GM23248 (cell line): ENCODE measurements around the gene SLC2A9. TPM values are rescaled to one million over a fixed set of nuclear protein-coding genes. Genes with fewer than 3 reads are reported as not detected.

Experiments
- DNase-seq: peaks from one replicate; pipeline ENCODE4 v3.0.0-alpha.2; 2015
- H2AFZ ChIP-seq: fragments of 200-600 bp; sonication (generic); 2 replicates; pipeline ENCODE4 v1.6.1; 2016; ENCODE audit warnings: antibody characterized with exemption
- H3F3A ChIP-seq: fragments of 200-600 bp; sonication (generic); 2 replicates; pipeline ENCODE4 v1.6.1; 2016; ENCODE audit warnings: mild to moderate bottlenecking, antibody characterized with exemption, mixed run types; ENCODE audit not compliant: insufficient read depth
- H3K27ac ChIP-seq: fragments of 200-600 bp; sonication (generic); 2 replicates; pipeline ENCODE4 v1.5.1; 2016; ENCODE audit warnings: mild to moderate bottlenecking
- H3K27me3 ChIP-seq: fragments of 200-600 bp; sonication (generic); replicated peaks from 2 replicates; pipeline ENCODE4 v1.6.1; 2016; ENCODE audit warnings: mild to moderate bottlenecking; ENCODE audit not compliant: insufficient read depth
- H3K36me3 ChIP-seq: fragments of 200-600 bp; sonication (generic); 2 replicates; pipeline ENCODE4 v1.6.1; 2016; ENCODE audit warnings: low read depth, mild to moderate bottlenecking
- H3K4me1 ChIP-seq: fragments of 200-600 bp; sonication (generic); 2 replicates; pipeline ENCODE4 v1.6.1; 2016; ENCODE audit warnings: mild to moderate bottlenecking; ENCODE audit not compliant: insufficient read depth
- H3K4me2 ChIP-seq: fragments of 200-600 bp; sonication (generic); one replicate; pipeline ENCODE4 v1.6.1; 2016; ENCODE audit warnings: mild to moderate bottlenecking; ENCODE audit not compliant: unreplicated experiment
- H3K4me3 ChIP-seq: fragments of 200-600 bp; sonication (generic); 2 replicates; pipeline ENCODE4 v1.5.1; 2016; ENCODE audit warnings: mild to moderate bottlenecking
- H3K79me2 ChIP-seq: fragments of 200-600 bp; sonication (generic); 2 replicates; pipeline ENCODE4 v1.6.1; 2016; ENCODE audit warnings: mild to moderate bottlenecking; ENCODE audit not compliant: insufficient read depth
- H3K9ac ChIP-seq: fragments of 200-600 bp; sonication (generic); 2 replicates; pipeline ENCODE4 v1.6.1; 2016; ENCODE audit warnings: mild to moderate bottlenecking
- H3K9me2 ChIP-seq: fragments of 200-600 bp; sonication (generic); 2 replicates; pipeline ENCODE4 v1.6.1; 2016; ENCODE audit warnings: mixed run types, mild to moderate bottlenecking, moderate library complexity; ENCODE audit not compliant: insufficient read depth
- H3K9me3 ChIP-seq: fragments of 200-600 bp; sonication (generic); one replicate; pipeline ENCODE4 v1.6.1; 2017; ENCODE audit warnings: low read depth
- H4K20me1 ChIP-seq: fragments of 200-600 bp; sonication (generic); 2 replicates; pipeline ENCODE4 v1.6.0; 2016; ENCODE audit not compliant: insufficient read depth
- EZH2 ChIP-seq: fragments of 200-600 bp; sonication (generic); IDR thresholded peaks from 2 replicates; pipeline ENCODE4 v1.6.1; 2018; ENCODE audit warnings: antibody characterized with exemption, mild to moderate bottlenecking; ENCODE audit not compliant: insufficient read depth, poor library complexity, severe bottlenecking
- EZH2phosphoT487 ChIP-seq: fragments of 200-600 bp; sonication (generic); IDR thresholded peaks from 2 replicates; pipeline ENCODE4 v1.6.1; 2018; ENCODE audit warnings: antibody characterized with exemption, moderate library complexity, mild to moderate bottlenecking, low read depth; ENCODE audit not compliant: insufficient read depth
- WGBS, 2 experiments: methylation state at CpG; one replicate each; pipeline ENCODE4 v1.1.6; 2015 to 2017; ENCODE audit warnings: low lambda C conversion rate in 2 of 2, low coverage in 1 of 2; ENCODE audit errors: missing lambda C conversion rate in 2 of 2; 5-methylcytosine and 5-hydroxymethylcytosine counted together
- in situ Hi-C: fragments of 300-500 bp; cut with MboI; formaldehyde crosslinking; loops from 2 replicates; pipeline ENCODE4 v1.15.0; 2020
- polyA plus RNA-seq: library from polyadenylated mRNA; unstranded; fragments of >200 nt; fragmentation: Nextera tagmentation; extraction: Ambion mirVana; gene quantifications from 2 replicates; pipeline ENCODE4 v1.2.1, GENCODE V29; 2016
- total RNA-seq: library from RNA; depleted of rRNA; stranded (reverse); fragments of >200 nt; shearing (Covaris generic); gene quantifications from 2 replicates; pipeline ENCODE4 v1.2.3, GENCODE V29; 2014

SLC2A9 gene
- total and polyA plus RNA-seq, 2 experiments from 2014 or later, result 2.8 to 3.5 TPM

DNA sequence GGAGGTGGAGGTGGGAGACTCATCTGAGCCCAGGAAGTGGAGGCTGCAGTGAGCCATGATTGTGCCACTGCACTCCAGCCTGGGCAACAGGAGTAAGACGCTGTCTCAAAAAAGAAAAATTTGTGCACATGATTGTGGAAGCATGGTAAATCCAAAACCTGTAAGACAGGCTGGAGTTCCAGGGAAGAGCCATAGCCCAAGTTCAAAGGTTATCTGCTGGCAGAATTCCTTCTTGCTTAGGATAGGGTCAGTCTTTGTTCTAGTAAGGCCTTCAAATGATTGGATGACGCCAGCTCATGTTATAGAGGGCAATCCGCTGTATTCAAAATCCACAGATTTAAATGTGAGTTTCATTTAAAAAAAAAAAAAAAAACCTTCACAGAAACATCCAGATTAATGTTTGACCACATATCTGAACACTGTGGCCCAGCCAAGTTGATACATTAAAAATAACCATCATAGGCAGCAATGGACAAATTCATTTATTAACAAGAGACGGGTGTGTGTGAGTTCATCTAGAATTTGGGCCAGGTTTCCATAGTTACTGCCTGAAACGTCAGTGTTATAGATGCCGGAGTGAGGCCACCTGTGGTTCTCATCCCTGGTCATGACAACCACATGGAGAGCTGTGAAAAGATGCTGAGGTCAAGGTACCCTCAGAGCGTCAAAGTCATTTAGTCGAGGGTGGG is 35.2 kb upstream of the SLC2A9 start:
- no peak overlapping the region for H3K9ac ChIP-seq
- no peak for DNase-seq

DNA sequence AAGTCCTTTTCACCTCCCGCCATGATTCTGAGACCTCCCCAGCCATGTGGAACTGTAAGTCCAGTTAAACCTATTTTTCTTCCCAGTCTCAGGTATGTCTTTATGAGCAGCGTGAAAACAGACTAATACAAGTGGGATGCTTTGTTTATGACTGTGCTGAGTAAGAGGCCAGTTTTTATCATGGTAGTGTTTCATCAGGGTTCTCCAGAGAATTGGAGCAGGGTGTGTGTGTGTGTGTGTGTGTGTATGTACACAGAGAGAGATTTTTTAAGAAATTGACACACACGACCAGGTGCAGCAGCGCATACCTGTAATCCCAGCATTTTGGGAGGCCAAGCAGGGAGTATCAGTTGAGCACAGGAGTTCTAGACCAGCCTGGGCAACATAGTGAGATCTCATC is 34.6 kb upstream of the SLC2A9 start:
- Histone ChIP-seq H2AFZ (no peak overlapping the region), H3K9me2 (no peaks in the 10 kb centered on the region), H3K4me1 (no peaks in the 10 kb centered on the region), H4K20me1 (no peaks in the 10 kb centered on the region), H3K27me3 (no peaks in the 10 kb centered on the region), H3K4me3 (no peak overlapping the region), H3K9me3 (no peaks in the 10 kb centered on the region), H3K36me3 (no peaks in the 10 kb centered on the region), H3K4me2 (no peak overlapping the region), H3K79me2 (no peaks in the 10 kb centered on the region), H3K9ac (no peak overlapping the region), H3F3A (0 out of 2 replicates have a peak, but pooled peaks cover 9% of the 10 kb centered on the region), H3K27ac (no peak overlapping the region)
- WGBS, 2 experiments, result 92 to 98% methylated on average over 4 of the region's 4 CpGs
- in situ Hi-C loops, result no loop called here
- DNase-seq, result no peak
- TF ChIP-seq EZH2 (no peak), EZH2phosphoT487 (no peak)

More for the DNA sequence above, 35.2 kb upstream of the SLC2A9 start:
- peaks cover under 1% of the 10 kb centered on the region; the same call in 1 of the 2 replicates for H3K4me1 ChIP-seq
- 91 to 92% methylated on average over 8 of the region's 8 CpGs for WGBS, 2 experiments
- no peaks in the 10 kb centered on the region for H3K9me3 ChIP-seq
- no peaks in the 10 kb centered on the region for H3K36me3 ChIP-seq
- no peaks in the 10 kb centered on the region for H4K20me1 ChIP-seq
- TF ChIP-seq EZH2 (no peak), EZH2phosphoT487 (no peak)
- no peak overlapping the region for H3K27ac ChIP-seq
- 0 out of 2 replicates have a peak, but pooled peaks cover 9% of the 10 kb centered on the region for H3F3A ChIP-seq
- H3K27me3 ChIP-seq, result no peaks in the 10 kb centered on the region
- no peak overlapping the region for H2AFZ ChIP-seq
- H3K79me2 ChIP-seq, result no peaks in the 10 kb centered on the region
- no peak overlapping the region for H3K4me3 ChIP-seq
- in situ Hi-C loops, result no loop called here
- no peak overlapping the region for H3K4me2 ChIP-seq
- no peaks in the 10 kb centered on the region for H3K9me2 ChIP-seq

DNA sequence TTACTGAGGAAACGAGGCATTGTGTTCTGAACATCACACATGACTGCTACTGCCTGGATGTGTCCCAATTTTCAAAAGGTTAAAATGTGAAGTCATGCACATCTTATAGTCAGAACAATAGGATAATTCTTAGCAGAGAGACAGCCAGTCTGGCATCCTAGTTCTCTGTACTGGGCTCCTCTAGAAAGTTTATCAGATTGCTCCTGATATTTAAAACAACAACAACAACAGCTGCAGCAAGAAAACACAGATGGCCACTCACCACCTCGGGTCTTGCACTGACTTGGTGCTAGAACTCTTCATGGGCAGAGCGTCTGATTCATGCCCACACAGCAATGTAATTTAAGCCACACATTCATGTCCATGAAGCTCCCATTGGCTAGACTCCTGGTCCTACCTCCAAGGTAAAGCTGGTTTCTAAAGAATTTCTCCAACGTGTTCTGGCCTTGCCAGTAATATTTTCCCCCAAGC is 33.3 kb upstream of the SLC2A9 start:
- no peaks in the 10 kb centered on the region for H3K27me3 ChIP-seq
- no peaks in the 10 kb centered on the region for H3K79me2 ChIP-seq
- in situ Hi-C loops, result no loop called here
- H3K9me2 ChIP-seq, result no peaks in the 10 kb centered on the region
- DNase-seq, result peak; percentile 40
- H3K9ac ChIP-seq, result no peak overlapping the region
- no peak overlapping the region for H3K4me2 ChIP-seq
- no peaks in the 10 kb centered on the region for H3K9me3 ChIP-seq
- H3K4me3 ChIP-seq, result no peak overlapping the region
- no peaks in the 10 kb centered on the region for H4K20me1 ChIP-seq
- 0 out of 2 replicates have a peak, but pooled peaks cover 9% of the 10 kb centered on the region for H3F3A ChIP-seq
- TF ChIP-seq EZH2phosphoT487 (no peak), EZH2 (no peak)
- no peak overlapping the region for H3K27ac ChIP-seq
- WGBS, 2 experiments, result 43 to 48% methylated on average over 4 of the region's 4 CpGs
- no peaks in the 10 kb centered on the region for H3K36me3 ChIP-seq
- H3K4me1 ChIP-seq, result no peaks in the 10 kb centered on the region
- no peak overlapping the region for H2AFZ ChIP-seq

DNA sequence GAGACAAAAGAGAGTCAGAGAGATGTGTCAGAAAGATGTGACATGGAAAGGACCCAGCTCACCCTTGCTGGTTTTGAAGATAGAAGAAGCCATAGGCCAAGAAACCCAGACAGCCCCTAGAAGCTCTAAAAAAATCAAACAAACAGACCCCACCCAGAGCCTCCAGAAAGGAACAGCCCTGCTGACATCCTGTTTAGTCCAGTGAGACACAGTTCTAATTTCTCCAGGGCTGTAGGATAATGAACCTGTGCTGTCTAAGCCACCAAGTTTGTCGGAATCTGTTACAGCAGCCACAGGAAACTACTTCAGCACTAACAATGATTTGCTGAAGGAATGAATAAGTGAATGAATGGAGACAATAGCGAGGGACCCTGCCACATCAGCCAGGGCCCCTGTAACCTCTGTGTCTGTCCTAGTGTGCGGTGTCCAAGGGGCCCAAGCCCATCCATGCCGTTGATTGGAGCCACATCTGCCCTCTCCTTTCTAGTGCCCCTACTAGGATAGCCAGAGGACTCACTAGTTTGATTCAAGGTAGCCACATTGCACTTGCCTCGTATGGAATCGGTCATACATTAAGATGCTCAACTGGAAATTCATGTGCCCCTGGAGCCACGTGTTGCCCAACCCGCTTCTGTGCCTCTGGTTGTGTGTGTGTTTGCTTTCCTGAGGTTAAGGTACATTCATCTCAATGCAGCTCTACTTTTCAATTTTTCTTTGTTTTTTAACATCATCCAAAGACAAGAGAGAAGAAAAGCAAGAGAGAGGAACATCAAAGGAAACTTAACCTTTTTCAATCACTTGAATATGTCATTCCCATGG is 32.5 kb upstream of the SLC2A9 start:
- DNase-seq, result no peak
- WGBS, 2 experiments, result 85 to 86% methylated on average over 8 of the region's 8 CpGs
- Histone ChIP-seq H3K4me1 (no peaks in the 10 kb centered on the region), H3K9me3 (no peaks in the 10 kb centered on the region), H3K27ac (no peak overlapping the region), H3K27me3 (no peaks in the 10 kb centered on the region), H3K4me2 (no peak overlapping the region), H3K36me3 (no peaks in the 10 kb centered on the region), H3K9me2 (no peaks in the 10 kb centered on the region), H3F3A (0 out of 2 replicates have a peak, but pooled peaks cover 9% of the 10 kb centered on the region), H4K20me1 (no peaks in the 10 kb centered on the region), H3K9ac (no peak overlapping the region), H2AFZ (no peak overlapping the region), H3K79me2 (no peaks in the 10 kb centered on the region), H3K4me3 (no peak overlapping the region)
- in situ Hi-C loops, result no loop called here
- TF ChIP-seq EZH2 (no peak), EZH2phosphoT487 (no peak)
